Osteoblast (primary cell): ENCODE results near the gene CRIP2. TPM values are rescaled to one million over a fixed set of nuclear protein-coding genes. Genes with fewer than 3 reads are reported as not detected.

ENCODE experiments used
- DNase-seq: peaks from one replicate; pipeline ENCODE4 v3.0.0; 2011; ENCODE audit warnings: low spot score, mixed read lengths; ENCODE audit not compliant: insufficient read length; ENCODE audit errors: missing footprints
- H2AFZ ChIP-seq: 2 replicates; pipeline ENCODE4 v1.6.0; 2011; ENCODE audit warnings: mild to moderate bottlenecking, low read length
- H3K27ac ChIP-seq: 2 replicates; pipeline ENCODE4 v1.5.1; 2011; ENCODE audit warnings: mild to moderate bottlenecking, low read depth, low read length, moderate library complexity
- H3K27me3 ChIP-seq: 2 replicates; pipeline ENCODE4 v1.6.0; 2012; ENCODE audit warnings: mild to moderate bottlenecking, control low read depth, inconsistent platforms, low read length, moderate library complexity; ENCODE audit not compliant: insufficient read depth
- H3K36me3 ChIP-seq: 2 replicates; pipeline ENCODE4 v1.5.1; 2011; ENCODE audit warnings: mild to moderate bottlenecking, low read length, control low read depth, moderate library complexity; ENCODE audit not compliant: insufficient read depth
- H3K4me1 ChIP-seq: 2 replicates; pipeline ENCODE4 v1.5.1; 2011; ENCODE audit warnings: mild to moderate bottlenecking, low read length, control low read depth, moderate library complexity; ENCODE audit not compliant: insufficient read depth
- H3K4me2 ChIP-seq: 2 replicates; pipeline ENCODE4 v1.6.0; 2011; ENCODE audit warnings: mild to moderate bottlenecking, low read length; ENCODE audit not compliant: insufficient read depth
- H3K4me3 ChIP-seq: fragments of 200-600 bp; sonication (generic); 3 replicates; pipeline ENCODE4 v1.5.1; 2012; ENCODE audit warnings: mild to moderate bottlenecking, low read length, inconsistent platforms; ENCODE audit not compliant: insufficient read depth
- H3K79me2 ChIP-seq: 2 replicates; pipeline ENCODE4 v1.6.0; 2012; ENCODE audit warnings: mild to moderate bottlenecking, low read length, control low read depth, inconsistent platforms; ENCODE audit not compliant: insufficient read depth
- H3K9me3 ChIP-seq: 2 replicates; pipeline ENCODE4 v1.5.1; 2011; ENCODE audit warnings: low read depth, low read length, control low read depth
- H4K20me1 ChIP-seq: 2 replicates; pipeline ENCODE4 v1.6.0; 2012; ENCODE audit warnings: mild to moderate bottlenecking, low read length, control low read depth; ENCODE audit not compliant: insufficient read depth
- total RNA-seq: library from RNA; depleted of rRNA; stranded (reverse); fragments of >200 nt; gene quantifications from 2 replicates; pipeline ENCODE4 v1.2.3, GENCODE V29; 2012
- TF ChIP-seq, protein P1 (sequence below): IDR thresholded peaks from 2 replicates; pipeline ENCODE4 v1.5.1; 2011; ENCODE audit warnings: mild to moderate bottlenecking, low read depth, low read length, moderate library complexity; ENCODE audit errors: extremely low read depth

CRIP2 gene, protein sequence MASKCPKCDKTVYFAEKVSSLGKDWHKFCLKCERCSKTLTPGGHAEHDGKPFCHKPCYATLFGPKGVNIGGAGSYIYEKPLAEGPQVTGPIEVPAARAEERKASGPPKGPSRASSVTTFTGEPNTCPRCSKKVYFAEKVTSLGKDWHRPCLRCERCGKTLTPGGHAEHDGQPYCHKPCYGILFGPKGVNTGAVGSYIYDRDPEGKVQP
- total RNA-seq = 31.5 and 43.8 TPM in 2 replicates

DNA sequence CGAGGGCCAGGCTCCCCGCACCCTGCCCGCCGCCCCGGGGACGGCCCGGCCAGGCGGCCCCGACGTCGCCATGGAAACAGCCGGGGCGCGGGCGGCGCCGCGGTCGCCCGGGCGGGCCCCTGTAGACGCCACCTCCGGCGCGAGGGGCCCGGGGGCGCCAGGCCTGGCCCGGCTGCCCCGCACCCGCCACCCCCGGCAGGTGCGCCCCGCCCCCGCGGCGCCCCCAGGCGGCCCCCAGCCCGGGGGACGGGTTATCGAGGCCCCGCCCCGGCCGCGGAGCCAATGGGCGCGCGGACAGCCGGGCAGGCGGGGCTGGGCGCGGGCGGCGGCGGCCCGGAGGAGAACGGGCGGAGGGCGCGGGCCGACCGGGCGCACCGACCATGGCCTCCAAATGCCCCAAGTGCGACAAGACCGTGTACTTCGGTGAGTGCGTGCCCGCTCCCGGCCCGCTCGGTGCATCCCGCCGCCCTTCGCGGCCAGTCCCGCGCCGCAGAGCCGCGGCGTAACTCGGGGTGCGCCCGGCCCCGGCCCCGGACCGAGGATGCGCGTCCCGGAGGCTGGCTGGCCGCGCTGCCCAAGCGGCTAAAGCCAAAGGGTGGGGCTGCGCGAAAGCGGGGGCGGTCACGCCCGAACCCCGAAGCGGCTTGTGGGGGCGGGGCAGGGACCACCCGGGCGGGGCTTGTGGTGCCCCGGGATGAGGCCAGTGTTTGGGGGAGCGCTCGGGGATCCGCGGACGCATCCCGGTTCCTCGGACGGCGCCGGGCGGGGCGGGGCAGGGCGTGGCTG lies at the start of gene CRIP2:
Gene CRIP2 (plus strand): TSS at position 339 of the 786 bp plus-strand sequence. CDS start 42 bp downstream, at position 381.
- peak within 1 kb of the TSS; percentile 76 for H3K4me3 ChIP-seq
- no peaks in the 10 kb centered on the region for H3K9me3 ChIP-seq
- no peaks in the 10 kb centered on the region for H3K27me3 ChIP-seq
- TF ChIP-seq, protein P1, sequence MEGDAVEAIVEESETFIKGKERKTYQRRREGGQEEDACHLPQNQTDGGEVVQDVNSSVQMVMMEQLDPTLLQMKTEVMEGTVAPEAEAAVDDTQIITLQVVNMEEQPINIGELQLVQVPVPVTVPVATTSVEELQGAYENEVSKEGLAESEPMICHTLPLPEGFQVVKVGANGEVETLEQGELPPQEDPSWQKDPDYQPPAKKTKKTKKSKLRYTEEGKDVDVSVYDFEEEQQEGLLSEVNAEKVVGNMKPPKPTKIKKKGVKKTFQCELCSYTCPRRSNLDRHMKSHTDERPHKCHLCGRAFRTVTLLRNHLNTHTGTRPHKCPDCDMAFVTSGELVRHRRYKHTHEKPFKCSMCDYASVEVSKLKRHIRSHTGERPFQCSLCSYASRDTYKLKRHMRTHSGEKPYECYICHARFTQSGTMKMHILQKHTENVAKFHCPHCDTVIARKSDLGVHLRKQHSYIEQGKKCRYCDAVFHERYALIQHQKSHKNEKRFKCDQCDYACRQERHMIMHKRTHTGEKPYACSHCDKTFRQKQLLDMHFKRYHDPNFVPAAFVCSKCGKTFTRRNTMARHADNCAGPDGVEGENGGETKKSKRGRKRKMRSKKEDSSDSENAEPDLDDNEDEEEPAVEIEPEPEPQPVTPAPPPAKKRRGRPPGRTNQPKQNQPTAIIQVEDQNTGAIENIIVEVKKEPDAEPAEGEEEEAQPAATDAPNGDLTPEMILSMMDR = no peak
- H3K4me2 ChIP-seq = peak within 1 kb of the TSS; percentile 82
- peak within 1 kb of the TSS; percentile 61 for H3K27ac ChIP-seq
- H4K20me1 ChIP-seq = peaks cover 18% of the 10 kb centered on the region
- peak within 1 kb of the TSS; percentile 68 for H2AFZ ChIP-seq
- peaks cover 26% of the 10 kb centered on the region for H3K4me1 ChIP-seq
- DNase-seq = peak; percentile 100
- H3K79me2 ChIP-seq = peaks cover 4% of the 10 kb centered on the region
- no peaks in the 10 kb centered on the region for H3K36me3 ChIP-seq

DNA sequence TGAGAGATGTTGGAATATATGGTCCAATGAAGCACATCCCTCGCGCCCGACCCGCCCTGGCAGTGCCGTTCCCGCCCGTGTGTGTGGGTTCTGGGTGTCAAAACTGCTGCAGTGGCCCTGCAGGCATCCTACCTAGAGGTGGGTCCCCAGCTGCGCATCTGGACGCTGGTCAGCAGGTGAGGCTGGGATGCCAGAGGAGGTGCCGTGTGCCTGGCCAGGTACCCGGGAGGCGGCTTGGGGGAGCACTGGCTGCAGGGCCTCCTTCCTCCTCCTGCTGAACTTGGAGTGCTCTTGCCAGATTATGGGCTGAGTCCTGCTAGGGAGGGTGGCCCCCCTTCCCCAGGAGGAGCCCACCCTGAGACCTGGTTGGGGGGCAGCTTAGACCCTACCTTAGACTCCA lies 49.8 kb upstream of the CRIP2 start:
- H3K4me3 ChIP-seq = no peak overlapping the region

DNA sequence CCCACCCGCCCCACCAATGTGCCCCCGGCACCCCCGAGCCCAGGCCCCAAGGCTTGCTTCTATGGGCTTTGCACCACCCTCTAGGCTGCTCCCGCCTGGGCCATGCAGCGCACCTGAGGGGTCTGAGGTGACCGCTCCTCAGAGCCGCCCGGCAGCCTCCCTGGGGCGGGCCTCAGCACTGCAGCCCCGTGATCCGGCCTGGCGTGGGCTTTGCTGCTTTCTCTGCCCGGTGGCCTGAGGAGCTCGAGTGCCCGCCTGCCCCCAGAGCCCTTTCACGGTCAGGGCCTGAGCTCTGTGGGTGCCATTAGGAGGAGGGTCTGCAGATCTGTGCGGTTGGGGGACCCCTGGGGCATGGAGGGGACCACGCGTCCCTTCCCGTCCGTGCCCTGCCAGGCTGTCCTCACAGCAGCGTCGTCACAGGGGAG lies 48.8 kb upstream of the CRIP2 start:
- TF ChIP-seq, protein P1 = no peak
- no peak overlapping the region for H3K27ac ChIP-seq
- peak; percentile 39 for DNase-seq
- H3K79me2 ChIP-seq = peaks cover 88% of the 10 kb centered on the region
- H3K9me3 ChIP-seq = no peaks in the 10 kb centered on the region
- no peak overlapping the region for H3K4me2 ChIP-seq
- H3K36me3 ChIP-seq = peaks cover 5% of the 10 kb centered on the region
- H3K27me3 ChIP-seq = no peaks in the 10 kb centered on the region
- peaks cover 13% of the 10 kb centered on the region for H3K4me1 ChIP-seq
- H3K4me3 ChIP-seq = no peak overlapping the region
- H4K20me1 ChIP-seq = peaks cover 60% of the 10 kb centered on the region
- H2AFZ ChIP-seq = no peak overlapping the region

More for the DNA sequence above, 49.8 kb upstream of the CRIP2 start:
- Histone ChIP-seq H3K27ac (no peak overlapping the region), H3K27me3 (no peaks in the 10 kb centered on the region), H4K20me1 (peaks cover 54% of the 10 kb centered on the region), H2AFZ (no peak overlapping the region), H3K9me3 (no peaks in the 10 kb centered on the region), H3K36me3 (peaks cover 5% of the 10 kb centered on the region), H3K4me1 (peaks cover 11% of the 10 kb centered on the region), H3K4me2 (no peak overlapping the region), H3K79me2 (peaks cover 86% of the 10 kb centered on the region)
- TF ChIP-seq, protein P1 = no peak
- DNase-seq = peak; percentile 82
